Measurements from ENCODE around the gene ANKRD42.
A peak's percentile ranks its signal among the peaks of the same experiment; 100 is the strongest.
"Not testable (repeated sequence)": the region's sequence is repeated elsewhere in the genome, so short reads cannot be mapped to it uniquely, and the experiment has no call there.

The ANKRD42 gene

GRCh38 chr11:83249445-83249844 is 55.9 kb downstream of the ANKRD42 start:
- no peak for DNase-seq

GRCh38 chr11:83249972-83250593 is 56.6 kb downstream of the ANKRD42 start:
- DNase-seq = peak; percentile 17

- no peak for DNase-seq
Measured at GRCh38 chr11:83252266-83252665, 58.8 kb downstream of the ANKRD42 start.

- no peak for DNase-seq
Measured at GRCh38 chr11:83252941-83253340, 59.4 kb downstream of the ANKRD42 start.

- DNase-seq = no peak
Measured at GRCh38 chr11:83255366-83255765, 61.9 kb downstream of the ANKRD42 start.

GRCh38 chr11:83256602-83257340 is 63.3 kb downstream of the ANKRD42 start:
- DNase-seq = no peak

GRCh38 chr11:83257761-83258168 is 64.3 kb downstream of the ANKRD42 start:
- no peak for DNase-seq

GRCh38 chr11:83259559-83259958 is 66.0 kb downstream of the ANKRD42 start:
- DNase-seq = no peak

- no peak for DNase-seq
Measured at GRCh38 chr11:83265331-83265730, 71.8 kb downstream of the ANKRD42 start.

- DNase-seq = not testable (repeated sequence)
Measured at GRCh38 chr11:83269080-83269479, 75.6 kb downstream of the ANKRD42 start.

GRCh38 chr11:83271734-83272133 is 78.2 kb downstream of the ANKRD42 start:
- DNase-seq = not testable (repeated sequence)

GRCh38 chr11:83272627-83273026 is 79.1 kb downstream of the ANKRD42 start:
- DNase-seq = no peak

- DNase-seq = no peak
Measured at GRCh38 chr11:83275888-83276641, 82.6 kb downstream of the ANKRD42 start.

- DNase-seq = no peak
Measured at GRCh38 chr11:83278351-83278750, 84.8 kb downstream of the ANKRD42 start.

GRCh38 chr11:83280256-83280655 is 86.7 kb downstream of the ANKRD42 start:
- no peak for DNase-seq

GRCh38 chr11:83282084-83282716 is 88.7 kb downstream of the ANKRD42 start:
- no peak for DNase-seq

- no peak for DNase-seq
Measured at GRCh38 chr11:83284501-83285150, 91.1 kb downstream of the ANKRD42 start.

GRCh38 chr11:83285151-83285770 is 91.7 kb downstream of the ANKRD42 start:
- no peak for DNase-seq

GRCh38 chr11:83285771-83286528 is 92.4 kb downstream of the ANKRD42 start, which contains the start of gene CCDC90B:
TSS of gene CCDC90B (minus strand) at chr11:83286367. CDS start at chr11:83285972, 395 bp downstream.
- peak; percentile 96 for DNase-seq

- no peak for DNase-seq
Measured at GRCh38 chr11:83287631-83288030, 94.1 kb downstream of the ANKRD42 start.

GRCh38 chr11:83292709-83293456 is 99.4 kb downstream of the ANKRD42 start:
- peak; percentile 71 for DNase-seq

All from NCI-H1436 (cell line).